Measurements from ENCODE around the gene MAD1L1. TPM values are rescaled to one million over a fixed set of nuclear protein-coding genes. Genes with fewer than 3 reads are reported as not detected.
"Not testable (repeated sequence)": the region's sequence is repeated elsewhere in the genome, so short reads cannot be mapped to it uniquely, and the experiment has no call there.

The MAD1L1 gene
- total and polyA plus RNA-seq, 8 donors = 12.8 to 469 (median 27.3) TPM

DNA sequence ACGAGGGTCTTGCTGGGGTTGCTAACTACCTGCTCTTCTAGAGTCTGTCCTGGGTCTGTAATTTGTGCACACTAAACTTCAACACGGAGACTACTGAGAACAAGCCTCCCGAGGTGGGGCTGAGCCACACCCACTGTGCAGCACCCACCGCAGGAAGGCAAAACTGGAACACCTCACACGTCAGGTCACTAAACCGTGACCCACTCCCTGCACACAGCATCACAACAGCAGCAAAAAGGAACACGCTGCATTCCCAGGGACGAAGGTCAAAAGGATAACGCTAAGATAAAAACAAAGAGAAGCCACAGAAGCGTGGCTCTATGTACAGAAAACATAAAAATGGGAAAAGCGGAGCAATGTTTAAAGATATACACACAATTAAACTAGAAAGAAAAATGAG, 170.1 kb downstream of the MAD1L1 start:
- Histone ChIP-seq H3K4me3 (no peak overlapping the region), H3K4me1 (peaks cover 0 to 11% (median 7%) of the 10 kb centered on the region in 4 donors), H3K36me3 (peaks cover 0 to 34% (median 17%) of the 10 kb centered on the region in 4 donors), H3K9me3 (peaks cover 0 to 8% (median 3%) of the 10 kb centered on the region in 4 donors), H3K27me3 (no peaks in the 10 kb centered on the region), H3K27ac (no peak overlapping the region)
- peak in 1 of 2 donors; percentile 54 for DNase-seq
- intact Hi-C loops (cut with DNase I; ENCODE audit: low total_unique reads) = no loop called here
- TF ChIP-seq CTCF (IDR thresholded peaks at IDR 0.05) = no peak
- no peak for TF ChIP-seq POLR2A (IDR thresholded peaks at IDR 0.05)
- TF ChIP-seq POLR2AphosphoS5 (IDR thresholded peaks at IDR 0.05) = no peak
- TF ChIP-seq EP300 (IDR thresholded peaks at IDR 0.05) = no peak
- 75 to 90% (median 83%) methylated on average over 9 to 11 of the region's 11 CpGs for WGBS, 5 donors

DNA sequence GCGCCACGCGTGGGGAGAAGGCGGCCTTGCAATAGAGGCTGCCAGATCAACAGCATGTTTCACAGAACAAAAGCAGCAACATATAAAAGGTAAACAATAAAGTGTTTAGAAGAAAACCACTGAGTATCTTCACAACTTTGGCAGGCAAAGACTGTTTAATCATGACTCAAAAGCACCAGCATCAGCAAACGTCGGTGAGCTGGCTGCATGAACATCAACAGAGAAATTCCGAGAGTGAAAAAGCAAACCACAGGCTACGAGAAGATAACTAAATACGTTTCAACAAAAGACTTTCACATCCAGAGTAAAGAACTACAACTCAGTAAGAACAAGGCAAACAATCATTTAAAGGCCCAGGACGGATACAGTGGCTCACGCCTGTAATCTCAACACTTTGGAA, 172.0 kb downstream of the MAD1L1 start:
- TF ChIP-seq POLR2AphosphoS5 (IDR thresholded peaks at IDR 0.05) = no peak
- TF ChIP-seq EP300 (IDR thresholded peaks at IDR 0.05) = no peak
- no peak for TF ChIP-seq POLR2A (IDR thresholded peaks at IDR 0.05)
- TF ChIP-seq CTCF (IDR thresholded peaks at IDR 0.05) = no peak

DNA sequence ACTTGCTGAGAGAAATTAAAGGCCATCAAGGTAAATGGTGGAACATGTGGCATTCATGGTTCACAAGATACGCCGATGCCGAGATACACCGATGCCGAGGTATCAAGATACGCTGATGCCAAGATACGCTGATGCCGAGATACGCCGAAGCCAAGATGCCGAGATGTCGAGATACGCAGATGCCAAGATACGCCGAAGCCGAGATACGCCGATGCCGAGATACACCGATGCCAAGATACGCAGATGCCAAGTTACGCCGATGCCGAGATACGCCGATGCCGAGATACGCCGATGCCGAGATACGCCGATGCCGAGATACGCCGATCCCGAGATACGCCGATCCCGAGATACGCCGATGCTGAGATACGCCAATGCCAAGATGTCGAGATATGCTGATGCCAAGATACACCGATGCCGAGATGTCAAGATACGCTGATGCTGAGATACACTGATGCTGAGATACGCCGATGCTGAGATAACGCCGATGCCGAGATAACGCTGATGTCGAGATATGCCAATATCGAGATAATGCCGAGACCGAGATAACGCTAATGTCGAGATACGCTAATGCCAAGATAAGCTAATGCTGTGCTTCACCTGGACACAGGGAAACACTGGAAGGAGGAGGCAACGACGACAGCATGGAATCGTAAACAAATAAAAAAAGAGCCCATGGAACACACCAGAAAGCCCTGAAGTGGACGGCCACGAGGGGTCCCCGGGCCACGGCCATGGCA, 172.6 kb downstream of the MAD1L1 start:
- H3K4me1 ChIP-seq = peaks cover 0 to 11% (median 7%) of the 10 kb centered on the region in 4 donors
- no peak overlapping the region for H3K27ac ChIP-seq
- intact Hi-C loops (cut with DNase I; ENCODE audit: low total_unique reads) = no loop called here
- peaks cover 0 to 11% (median 0%) of the 10 kb centered on the region in 4 donors for H3K36me3 ChIP-seq
- no peaks in the 10 kb centered on the region for H3K27me3 ChIP-seq
- peaks cover 0 to 8% (median 3%) of the 10 kb centered on the region in 4 donors for H3K9me3 ChIP-seq
- no peak overlapping the region for H3K4me3 ChIP-seq
- TF ChIP-seq POLR2A (IDR thresholded peaks at IDR 0.05) = no peak
- no peak for TF ChIP-seq EP300 (IDR thresholded peaks at IDR 0.05)
- no peak for TF ChIP-seq POLR2AphosphoS5 (IDR thresholded peaks at IDR 0.05)
- TF ChIP-seq CTCF (IDR thresholded peaks at IDR 0.05) = no peak
- no peak for DNase-seq
- 95 to 97% (median 96%) methylated on average over 66 of the region's 66 CpGs for WGBS, 5 donors

More for the DNA sequence above, 172.0 kb downstream of the MAD1L1 start:
- 79 to 88% (median 81%) methylated on average over 11 of the region's 11 CpGs for WGBS, 5 donors
- peaks cover 0 to 15% (median 0%) of the 10 kb centered on the region in 4 donors for H3K36me3 ChIP-seq
- H3K4me3 ChIP-seq = no peak overlapping the region
- no peaks in the 10 kb centered on the region for H3K27me3 ChIP-seq
- H3K4me1 ChIP-seq = peaks cover 0 to 11% (median 7%) of the 10 kb centered on the region in 4 donors
- peaks cover 0 to 8% (median 3%) of the 10 kb centered on the region in 4 donors for H3K9me3 ChIP-seq
- intact Hi-C loops (cut with DNase I; ENCODE audit: low total_unique reads) = no loop called here
- no peak overlapping the region for H3K27ac ChIP-seq
- no peak for DNase-seq

GRCh38 chr7:2058246-2058645, 174.5 kb downstream of the MAD1L1 start:
- H3K4me1 ChIP-seq; intact Hi-C loops (cut with DNase I; ENCODE audit: low total_unique reads); DNase-seq; H3K27me3 ChIP-seq; H3K4me3 ChIP-seq; H3K9me3 ChIP-seq; H3K27ac ChIP-seq: not testable (repeated sequence)
- H3K36me3 ChIP-seq = peaks cover 0 to 14% (median 8%) of the 10 kb centered on the region in 4 donors
- WGBS, 5 donors = 16 to 85% (median 55%) methylated on average over 6 to 11 of the region's 13 CpGs

DNA sequence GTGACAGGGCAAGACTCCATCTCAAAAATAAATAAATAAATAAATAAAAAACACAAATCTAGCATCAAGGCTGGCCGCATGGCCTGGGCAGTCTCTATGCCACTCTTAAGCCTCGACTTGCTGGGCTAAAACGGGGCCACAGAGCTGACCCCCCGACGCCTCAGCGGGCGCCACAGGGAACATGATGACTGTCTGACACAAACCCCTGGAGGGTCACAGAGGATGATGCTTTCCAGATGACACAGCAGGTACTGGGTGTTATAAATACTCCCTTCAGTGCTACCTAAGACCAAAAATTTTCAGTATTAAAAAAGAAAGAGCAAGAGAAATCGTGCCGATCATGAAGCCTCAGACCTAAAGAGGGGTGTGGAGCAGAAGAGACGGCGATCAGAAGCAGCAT, 176.8 kb downstream of the MAD1L1 start:
- TF ChIP-seq CTCF (IDR thresholded peaks at IDR 0.05) = no peak
- no peak for TF ChIP-seq EP300 (IDR thresholded peaks at IDR 0.05)
- no peak for TF ChIP-seq POLR2AphosphoS5 (IDR thresholded peaks at IDR 0.05)
- no peak for TF ChIP-seq POLR2A (IDR thresholded peaks at IDR 0.05)
- 92 to 97% (median 96%) methylated on average over 11 of the region's 11 CpGs for WGBS, 5 donors
- Histone ChIP-seq H3K4me1 (peaks cover 0 to 12% (median 8%) of the 10 kb centered on the region in 4 donors), H3K36me3 (peaks cover 0 to 14% (median 8%) of the 10 kb centered on the region in 4 donors), H3K27me3 (no peaks in the 10 kb centered on the region), H3K27ac (no peak overlapping the region), H3K9me3 (peaks cover 0 to 8% (median 3%) of the 10 kb centered on the region in 4 donors), H3K4me3 (no peak overlapping the region)
- DNase-seq = no peak
- intact Hi-C loops (cut with DNase I; ENCODE audit: low total_unique reads) = no loop called here
